Calu3 (cell line): ENCODE measurements around the gene PPM1D. TPM values are rescaled to one million over a fixed set of nuclear protein-coding genes. Genes with fewer than 3 reads are reported as not detected.

Experiments
- BruUV-seq: library from RNA; stranded (reverse); fragments of 400-500 nt; replicated peaks from 2 replicates; lab custom pipeline; 2021; lab: Mats Ljungman, UMichigan
- CTCF ChIA-PET: fragments of 300-600 bp; sonication (Branson Sonifier 250); formaldehyde crosslinking; loops from one replicate; lab custom pipeline; 2022; ENCODE audit warnings: antibody characterized with exemption; lab: Charles Lee
- DNase-seq: peaks from one replicate; pipeline ENCODE4 v3.0.0; 2022
- H3K27ac Mint-ChIP-seq: one replicate; pipeline ENCODE4 v1.8.0; 2022; ENCODE audit warnings: mixed read lengths; ENCODE audit not compliant: unreplicated experiment
- H3K27me3 Mint-ChIP-seq: one replicate; pipeline ENCODE4 v1.8.0; 2022; ENCODE audit warnings: mixed read lengths; ENCODE audit not compliant: unreplicated experiment
- H3K36me3 Mint-ChIP-seq: one replicate; pipeline ENCODE4 v1.8.0; 2022; ENCODE audit warnings: mild to moderate bottlenecking, moderate library complexity, mixed read lengths; ENCODE audit not compliant: insufficient read depth, unreplicated experiment
- H3K4me1 Mint-ChIP-seq: one replicate; pipeline ENCODE4 v1.8.0; 2022; ENCODE audit warnings: mild to moderate bottlenecking, low read depth, mixed read lengths; ENCODE audit not compliant: unreplicated experiment
- H3K4me3 Mint-ChIP-seq: one replicate; pipeline ENCODE4 v1.8.0; 2022; ENCODE audit warnings: mild to moderate bottlenecking, low read depth, moderate library complexity, mixed read lengths; ENCODE audit not compliant: unreplicated experiment
- H3K9me3 Mint-ChIP-seq: one replicate; pipeline ENCODE4 v1.8.0; 2022; ENCODE audit warnings: low read depth, mixed read lengths; ENCODE audit not compliant: unreplicated experiment
- intact Hi-C: fragments of 100-400 bp; cut with micrococcal nuclease; formaldehyde crosslinking; loops from one replicate; pipeline ENCODE4 v1.10.0; 2022; ENCODE audit not compliant: unreplicated experiment
- total RNA-seq: library from RNA; stranded (reverse); gene quantifications from 2 replicates; pipeline ENCODE4 v1.2.3, GENCODE V29; 2022
- TF ChIP-seq, protein P1 (sequence below): fragments of 200-600 bp; IDR thresholded peaks from one replicate; pipeline ENCODE4 v1.8.0; 2022; ENCODE audit warnings: antibody characterized with exemption; ENCODE audit not compliant: unreplicated experiment

Gene PPM1D
- total RNA-seq, 1 experiment from 2014 or later = 7.6 TPM

DNA sequence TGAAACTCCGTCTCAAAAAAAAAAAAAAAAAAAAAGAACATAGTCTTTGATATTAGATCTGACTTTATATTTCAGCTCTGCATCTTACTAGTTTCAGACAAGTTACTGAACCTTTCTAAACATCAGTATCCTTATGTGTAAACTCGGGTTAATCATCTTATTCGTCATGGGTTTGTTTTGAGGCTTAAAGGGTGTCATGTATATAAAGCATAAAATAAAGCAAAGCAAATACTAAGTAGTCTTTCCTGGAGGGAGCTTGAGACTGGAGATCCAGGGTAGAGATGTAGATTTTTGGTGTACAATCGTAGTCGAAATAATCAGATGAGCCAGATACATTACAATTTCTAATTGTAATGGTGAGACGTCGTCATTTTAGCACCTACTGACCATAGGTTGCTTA lies 85.4 kb downstream of the PPM1D start:
- no peak overlapping the region for H3K4me3 Mint-ChIP-seq
- no peaks in the 10 kb centered on the region for H3K4me1 Mint-ChIP-seq
- no peaks in the 10 kb centered on the region for H3K27me3 Mint-ChIP-seq
- CTCF ChIA-PET = no interaction called here
- H3K27ac Mint-ChIP-seq = no peak overlapping the region
- no peaks in the 10 kb centered on the region for H3K36me3 Mint-ChIP-seq
- intact Hi-C loops = no loop called here
- no TSS peak for BruUV-seq
- DNase-seq = no peak
- no peaks in the 10 kb centered on the region for H3K9me3 Mint-ChIP-seq
- TF ChIP-seq, protein P1, sequence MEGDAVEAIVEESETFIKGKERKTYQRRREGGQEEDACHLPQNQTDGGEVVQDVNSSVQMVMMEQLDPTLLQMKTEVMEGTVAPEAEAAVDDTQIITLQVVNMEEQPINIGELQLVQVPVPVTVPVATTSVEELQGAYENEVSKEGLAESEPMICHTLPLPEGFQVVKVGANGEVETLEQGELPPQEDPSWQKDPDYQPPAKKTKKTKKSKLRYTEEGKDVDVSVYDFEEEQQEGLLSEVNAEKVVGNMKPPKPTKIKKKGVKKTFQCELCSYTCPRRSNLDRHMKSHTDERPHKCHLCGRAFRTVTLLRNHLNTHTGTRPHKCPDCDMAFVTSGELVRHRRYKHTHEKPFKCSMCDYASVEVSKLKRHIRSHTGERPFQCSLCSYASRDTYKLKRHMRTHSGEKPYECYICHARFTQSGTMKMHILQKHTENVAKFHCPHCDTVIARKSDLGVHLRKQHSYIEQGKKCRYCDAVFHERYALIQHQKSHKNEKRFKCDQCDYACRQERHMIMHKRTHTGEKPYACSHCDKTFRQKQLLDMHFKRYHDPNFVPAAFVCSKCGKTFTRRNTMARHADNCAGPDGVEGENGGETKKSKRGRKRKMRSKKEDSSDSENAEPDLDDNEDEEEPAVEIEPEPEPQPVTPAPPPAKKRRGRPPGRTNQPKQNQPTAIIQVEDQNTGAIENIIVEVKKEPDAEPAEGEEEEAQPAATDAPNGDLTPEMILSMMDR = no peak

DNA sequence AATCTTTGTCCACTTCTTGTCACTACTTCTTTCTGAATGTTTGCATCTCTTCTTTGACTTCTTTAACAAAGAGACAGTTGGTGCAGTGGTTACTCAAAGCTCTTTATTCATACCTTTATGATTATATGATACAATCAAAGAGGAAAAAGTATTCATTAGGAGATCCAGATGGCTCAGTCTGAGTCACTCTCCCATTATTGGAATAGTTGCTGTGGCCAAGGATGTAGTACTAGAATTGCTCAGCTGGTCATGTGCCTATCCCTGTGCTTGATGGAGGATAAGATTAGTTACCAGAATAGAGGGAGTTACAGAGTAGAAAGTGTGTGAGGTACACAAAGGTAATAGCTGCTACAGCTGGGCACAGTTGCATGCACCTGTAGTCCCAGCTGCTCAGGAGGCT lies 96.0 kb downstream of the PPM1D start:
- H3K36me3 Mint-ChIP-seq = no peaks in the 10 kb centered on the region
- no peaks in the 10 kb centered on the region for H3K9me3 Mint-ChIP-seq
- CTCF ChIA-PET = no interaction called here
- H3K4me1 Mint-ChIP-seq = no peaks in the 10 kb centered on the region
- H3K4me3 Mint-ChIP-seq = no peak overlapping the region
- no TSS peak for BruUV-seq
- intact Hi-C loops = no loop called here
- H3K27ac Mint-ChIP-seq = no peak overlapping the region
- TF ChIP-seq, protein P1 = no peak
- DNase-seq = no peak
- H3K27me3 Mint-ChIP-seq = no peaks in the 10 kb centered on the region

DNA sequence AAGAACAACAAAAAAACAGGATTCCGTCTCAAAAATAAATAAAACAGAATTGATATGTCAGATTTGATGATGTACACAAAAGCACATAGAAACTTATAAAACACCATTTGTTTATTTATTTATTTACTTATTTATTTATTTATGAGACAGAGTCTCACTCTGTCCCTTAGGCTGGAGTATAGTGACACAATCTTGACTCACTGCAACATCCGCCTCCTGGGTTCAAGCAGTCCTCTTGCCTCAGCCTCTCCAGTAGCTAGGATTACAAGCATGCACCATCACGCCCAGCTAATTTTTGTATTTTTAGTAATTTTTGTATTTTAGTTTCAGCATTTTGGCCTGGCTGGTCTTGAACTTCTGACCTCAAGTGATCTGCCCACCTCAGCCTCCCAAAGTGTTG lies 99.1 kb downstream of the PPM1D start:
- Mint-ChIP-seq H3K4me3 (no peak overlapping the region), H3K27ac (no peak overlapping the region), H3K27me3 (no peaks in the 10 kb centered on the region), H3K36me3 (no peaks in the 10 kb centered on the region), H3K4me1 (no peaks in the 10 kb centered on the region), H3K9me3 (no peaks in the 10 kb centered on the region)
- no peak for DNase-seq
- TF ChIP-seq, protein P1 = no peak
- BruUV-seq = no TSS peak
- intact Hi-C loops = no loop called here
- CTCF ChIA-PET = no interaction called here

DNA sequence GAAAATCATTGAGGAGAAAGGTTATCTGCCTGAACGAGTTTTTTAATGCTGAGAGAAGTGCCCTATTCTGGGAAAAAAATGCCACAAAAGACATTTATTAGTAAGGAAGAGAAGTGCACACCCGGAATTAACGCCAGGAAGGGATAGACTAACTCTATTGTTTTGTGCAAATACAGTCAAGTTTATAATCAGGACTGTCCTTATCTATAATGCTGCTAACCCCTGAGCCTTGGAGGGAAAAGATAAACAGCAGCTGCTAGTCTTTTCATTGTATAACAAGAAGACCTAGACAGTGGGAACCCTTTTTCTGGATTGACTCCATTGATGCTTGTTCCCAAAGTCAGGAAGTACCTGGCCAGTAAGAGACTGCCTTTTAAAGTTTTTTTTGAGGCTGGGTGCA lies 104.2 kb downstream of the PPM1D start:
- H3K4me1 Mint-ChIP-seq = no peaks in the 10 kb centered on the region
- H3K27ac Mint-ChIP-seq = no peak overlapping the region
- TF ChIP-seq, protein P1 = no peak
- CTCF ChIA-PET = no interaction called here
- no peaks in the 10 kb centered on the region for H3K9me3 Mint-ChIP-seq
- H3K36me3 Mint-ChIP-seq = no peaks in the 10 kb centered on the region
- intact Hi-C loops = no loop called here
- no peak overlapping the region for H3K4me3 Mint-ChIP-seq
- DNase-seq = no peak
- H3K27me3 Mint-ChIP-seq = no peaks in the 10 kb centered on the region
- no TSS peak for BruUV-seq
